ENCODE results near the gene CAMK1. TPM values are rescaled to one million over a fixed set of nuclear protein-coding genes. Genes with fewer than 3 reads are reported as not detected.

The CAMK1 gene
- total and polyA plus RNA-seq, 9 of the 15 experiments (the other 6 are each of a cell fraction or from before 2014, with no cell fraction given): 0.23 to 10.7 (median 6.0) TPM

DNA sequence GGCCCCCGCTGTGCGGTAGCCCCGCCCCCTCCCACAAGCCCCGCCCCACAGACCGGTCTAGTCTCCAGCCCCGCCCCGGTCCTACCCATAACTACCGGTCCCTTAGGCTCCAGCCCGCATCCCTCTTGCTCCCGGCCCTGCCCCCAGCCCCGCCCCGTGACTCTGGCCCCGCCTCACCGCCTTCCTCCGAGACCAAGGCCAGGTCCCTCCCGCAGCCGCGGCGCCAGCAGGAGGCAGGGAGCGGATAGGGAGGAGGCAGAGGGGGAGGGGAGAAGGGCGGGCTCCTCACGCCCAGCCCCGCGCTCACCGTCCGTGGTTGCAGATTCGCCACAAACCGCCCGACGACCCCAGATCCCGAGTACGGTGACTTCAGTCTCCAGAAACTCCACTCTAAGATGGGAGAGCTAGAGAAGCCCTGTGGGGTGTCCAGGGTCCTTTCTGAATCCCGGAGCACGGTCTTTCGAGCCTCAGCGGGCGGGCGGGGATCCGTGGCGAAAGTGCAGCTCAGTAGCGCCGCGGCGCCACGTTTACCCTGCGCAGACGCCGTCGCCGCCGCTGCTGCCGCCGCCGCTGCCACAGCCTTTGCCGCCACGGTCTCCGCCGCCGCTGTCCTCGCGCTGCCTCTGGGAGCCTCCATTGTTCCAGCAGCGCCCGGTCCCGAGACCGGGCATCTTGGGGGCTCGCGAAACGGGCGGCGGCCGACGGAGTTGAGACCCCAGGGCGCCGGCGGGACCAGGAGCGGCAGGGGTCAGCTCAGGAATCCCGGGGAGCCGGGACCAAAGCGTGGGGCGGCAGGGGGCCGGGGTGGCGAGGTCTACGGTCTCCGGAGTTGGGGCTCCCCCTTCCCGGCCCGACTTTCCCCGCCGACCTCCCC lies 38.3 kb downstream of the CAMK1 start, which contains the start of gene BRPF1 (continued):
- TF ChIP-seq, protein P1, sequence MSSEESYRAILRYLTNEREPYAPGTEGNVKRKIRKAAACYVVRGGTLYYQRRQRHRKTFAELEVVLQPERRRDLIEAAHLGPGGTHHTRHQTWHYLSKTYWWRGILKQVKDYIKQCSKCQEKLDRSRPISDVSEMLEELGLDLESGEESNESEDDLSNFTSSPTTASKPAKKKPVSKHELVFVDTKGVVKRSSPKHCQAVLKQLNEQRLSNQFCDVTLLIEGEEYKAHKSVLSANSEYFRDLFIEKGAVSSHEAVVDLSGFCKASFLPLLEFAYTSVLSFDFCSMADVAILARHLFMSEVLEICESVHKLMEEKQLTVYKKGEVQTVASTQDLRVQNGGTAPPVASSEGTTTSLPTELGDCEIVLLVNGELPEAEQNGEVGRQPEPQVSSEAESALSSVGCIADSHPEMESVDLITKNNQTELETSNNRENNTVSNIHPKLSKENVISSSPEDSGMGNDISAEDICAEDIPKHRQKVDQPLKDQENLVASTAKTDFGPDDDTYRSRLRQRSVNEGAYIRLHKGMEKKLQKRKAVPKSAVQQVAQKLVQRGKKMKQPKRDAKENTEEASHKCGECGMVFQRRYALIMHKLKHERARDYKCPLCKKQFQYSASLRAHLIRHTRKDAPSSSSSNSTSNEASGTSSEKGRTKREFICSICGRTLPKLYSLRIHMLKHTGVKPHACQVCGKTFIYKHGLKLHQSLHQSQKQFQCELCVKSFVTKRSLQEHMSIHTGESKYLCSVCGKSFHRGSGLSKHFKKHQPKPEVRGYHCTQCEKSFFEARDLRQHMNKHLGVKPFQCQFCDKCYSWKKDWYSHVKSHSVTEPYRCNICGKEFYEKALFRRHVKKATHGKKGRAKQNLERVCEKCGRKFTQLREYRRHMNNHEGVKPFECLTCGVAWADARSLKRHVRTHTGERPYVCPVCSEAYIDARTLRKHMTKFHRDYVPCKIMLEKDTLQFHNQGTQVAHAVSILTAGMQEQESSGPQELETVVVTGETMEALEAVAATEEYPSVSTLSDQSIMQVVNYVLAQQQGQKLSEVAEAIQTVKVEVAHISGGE (CRISPR knock-in tag; IDR thresholded peaks at IDR 0.05): peak in 1 of 3 experiments; percentile 47; a peak in 2 of 6 replicates
- no peak for TF ChIP-seq BACH1 (tag; IDR thresholded peaks at IDR 0.05)
- TF ChIP-seq, protein P2, sequence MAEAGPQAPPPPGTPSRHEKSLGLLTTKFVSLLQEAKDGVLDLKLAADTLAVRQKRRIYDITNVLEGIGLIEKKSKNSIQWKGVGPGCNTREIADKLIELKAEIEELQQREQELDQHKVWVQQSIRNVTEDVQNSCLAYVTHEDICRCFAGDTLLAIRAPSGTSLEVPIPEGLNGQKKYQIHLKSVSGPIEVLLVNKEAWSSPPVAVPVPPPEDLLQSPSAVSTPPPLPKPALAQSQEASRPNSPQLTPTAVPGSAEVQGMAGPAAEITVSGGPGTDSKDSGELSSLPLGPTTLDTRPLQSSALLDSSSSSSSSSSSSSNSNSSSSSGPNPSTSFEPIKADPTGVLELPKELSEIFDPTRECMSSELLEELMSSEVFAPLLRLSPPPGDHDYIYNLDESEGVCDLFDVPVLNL (CRISPR knock-in tag; IDR thresholded peaks at IDR 0.05; ENCODE audit: low read depth): peak; percentile 50; the same call in 1 of the 2 replicates
- peak; percentile 77 for TF ChIP-seq HCFC1 (IDR thresholded peaks at IDR 0.05; ENCODE audit: low read depth, low read length)
- no peak for TF ChIP-seq TFAM (CRISPR knock-in tag; conservative IDR thresholded peaks at IDR 0.05)
- 0 out of 4 replicates have a peak, but pooled peaks of 1 of the 2 experiments have one; percentile 17 for TF ChIP-seq ARNT (IDR thresholded peaks at IDR 0.05)
- TF ChIP-seq ZKSCAN1 (IDR thresholded peaks at IDR 0.05; ENCODE audit: low read depth, low read length): peak; percentile 29; the same call in 1 of the 2 replicates
- TF ChIP-seq L3MBTL2 (IDR thresholded peaks at IDR 0.05): peak; percentile 78
- TF ChIP-seq MTF1 (CRISPR knock-in tag; IDR thresholded peaks at IDR 0.05; ENCODE audit: borderline replicate concordance): no peak
- peak; percentile 59 to 78; a peak in 2 of 4 replicates for TF ChIP-seq NONO (IDR thresholded peaks at IDR 0.05; ENCODE audit: low read depth in 2 of 2, low read length in 1 of 2)
- TF ChIP-seq FOXK1 (CRISPR knock-in tag; IDR thresholded peaks at IDR 0.05; ENCODE audit: borderline replicate concordance): no peak
- peak; percentile 88 for TF ChIP-seq TAF1 (IDR thresholded peaks at IDR 0.05; ENCODE audit: control insufficient read depth, extremely low read depth, insufficient read depth, low read length, severe bottlenecking)
- peak; percentile 83 for TF ChIP-seq ATF7 (IDR thresholded peaks at IDR 0.05)
- no peak for TF ChIP-seq ZNF23 (CRISPR knock-in tag; IDR thresholded peaks at IDR 0.05)
- peak; percentile 53; the same call in 1 of the 2 replicates for TF ChIP-seq BRD4 (IDR thresholded peaks at IDR 0.05)
- TF ChIP-seq, protein P3, sequence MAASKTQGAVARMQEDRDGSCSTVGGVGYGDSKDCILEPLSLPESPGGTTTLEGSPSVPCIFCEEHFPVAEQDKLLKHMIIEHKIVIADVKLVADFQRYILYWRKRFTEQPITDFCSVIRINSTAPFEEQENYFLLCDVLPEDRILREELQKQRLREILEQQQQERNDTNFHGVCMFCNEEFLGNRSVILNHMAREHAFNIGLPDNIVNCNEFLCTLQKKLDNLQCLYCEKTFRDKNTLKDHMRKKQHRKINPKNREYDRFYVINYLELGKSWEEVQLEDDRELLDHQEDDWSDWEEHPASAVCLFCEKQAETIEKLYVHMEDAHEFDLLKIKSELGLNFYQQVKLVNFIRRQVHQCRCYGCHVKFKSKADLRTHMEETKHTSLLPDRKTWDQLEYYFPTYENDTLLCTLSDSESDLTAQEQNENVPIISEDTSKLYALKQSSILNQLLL (CRISPR knock-in tag; IDR thresholded peaks at IDR 0.05; ENCODE audit: borderline replicate concordance): no peak
- TF ChIP-seq NR1H2 (CRISPR knock-in tag; IDR thresholded peaks at IDR 0.05): 0 out of 2 replicates have a peak, but pooled peaks have one; percentile 79
- peak; percentile 99 for TF ChIP-seq SP1 (CRISPR knock-in tag; IDR thresholded peaks at IDR 0.05)
- no peak for TF ChIP-seq SREBF2 (CRISPR knock-in tag; IDR thresholded peaks at IDR 0.05)
